K562 (cell line): ENCODE measurements around the gene RIOK3. TPM values are rescaled to one million over a fixed set of nuclear protein-coding genes. Genes with fewer than 3 reads are reported as not detected.

Experiments
- ATAC-seq: fragments of 200-7000 bp; cut with Tn5 transposase; 3 replicates; pipeline ENCODE4 v1.9.1; 2020; ENCODE audit warnings: moderate library complexity
- BruUV-seq: library from RNA; stranded (reverse); fragments of 400-500 nt; replicated peaks from 2 replicates; lab custom pipeline; 2021; lab: Mats Ljungman, UMichigan
- CTCF ChIA-PET: fragments of 300-600 bp; formaldehyde crosslinking; extraction: SDS; loops from one replicate; lab custom pipeline; 2021; ENCODE audit warnings: low intra/inter-chr PET ratio; lab: Yijun Ruan, JAX
- POLR2A ChIA-PET: fragments of 300-600, 350-650 bp; sonication (Branson Sonifier 250); formaldehyde crosslinking; extraction: SDS; loops from one replicate; lab custom pipeline; 2021; ENCODE audit warnings: antibody characterized with exemption, inconsistent platforms; lab: Yijun Ruan, JAX
- DNase-seq, 4 experiments: peaks; one replicate each; pipeline versions ENCODE4 v3.0.0 to v3.0.0-alpha.2; 2011 to 2018; ENCODE audit warnings: low spot score in 3 of 4, mixed read lengths in 3 of 4; ENCODE audit errors: extremely low read depth in 1 of 4
- FAIRE-seq: peaks from 2 replicates; lab custom pipeline; 2011; peaks lifted over from hg19 to GRCh38; lab: Jason Lieb, UNC
- H2AFZ ChIP-seq: 2 replicates; pipeline ENCODE4 v1.6.0; 2011; ENCODE audit warnings: low read depth, low read length, control low read depth, inconsistent platforms
- H3K27ac ChIP-seq: fragments of 200-600 bp; 3 replicates; pipeline ENCODE4 v1.8.0; 2011; ENCODE audit warnings: low read depth, mild to moderate bottlenecking, control low read depth, inconsistent platforms, low read length, moderate library complexity, mixed read lengths; ENCODE audit errors: extremely low read depth
- H3K27me3 ChIP-seq, 2 experiments: fragments of 300-600 bp in 1 of 2; 2 replicates in 1 of 2; 3 replicates in 1 of 2; pipeline versions ENCODE4 v1.6.0 to v1.8.0; 2011; ENCODE audit warnings: inconsistent platforms in 2 of 2, low read length in 2 of 2, mild to moderate bottlenecking in 1 of 2, mixed read lengths in 1 of 2, moderate library complexity in 1 of 2; ENCODE audit not compliant: control insufficient read depth in 2 of 2, insufficient read depth in 2 of 2
- H3K36me3 ChIP-seq: fragments of 300-600 bp; 3 replicates; pipeline ENCODE4 v1.8.0; 2011; ENCODE audit warnings: mild to moderate bottlenecking, low read length, inconsistent platforms; ENCODE audit not compliant: control insufficient read depth, insufficient read depth
- H3K4me1 ChIP-seq, 2 experiments: fragments of 200-600 bp in 1 of 2; replicated peaks in 1 of 2; 2 replicates in 1 of 2; 3 replicates in 1 of 2; pipeline versions ENCODE4 v1.5.1 to v1.8.0; 2011; ENCODE audit warnings: inconsistent platforms in 2 of 2, low read length in 2 of 2, mild to moderate bottlenecking in 1 of 2, mixed read lengths in 1 of 2, moderate library complexity in 1 of 2; ENCODE audit not compliant: control insufficient read depth in 2 of 2, insufficient read depth in 2 of 2
- H3K4me2 ChIP-seq: 2 replicates; pipeline ENCODE4 v1.6.1; 2011; ENCODE audit warnings: low read length, control low read depth, inconsistent platforms, mixed read lengths; ENCODE audit not compliant: insufficient read depth
- H3K4me3 ChIP-seq: fragments of 200-600 bp; sonication (generic), shearing (Covaris generic); 2 replicates; pipeline ENCODE4 v1.5.1; 2016; ENCODE audit warnings: control low read depth, inconsistent platforms
- H3K79me2 ChIP-seq: fragments of 200-600 bp; 3 replicates; pipeline ENCODE4 v1.8.0; 2011; ENCODE audit warnings: low read length, inconsistent platforms; ENCODE audit not compliant: control insufficient read depth, insufficient read depth
- H3K9ac ChIP-seq, 2 experiments: 2 replicates each; pipeline versions ENCODE4 v1.6.0 to v1.6.1; 2011; ENCODE audit warnings: low read depth in 2 of 2, low read length in 2 of 2, control low read depth in 1 of 2, inconsistent platforms in 1 of 2, mild to moderate bottlenecking in 1 of 2, mixed read lengths in 1 of 2; ENCODE audit not compliant: insufficient read depth in 1 of 2
- H3K9me1 ChIP-seq: one replicate; pipeline ENCODE4 v1.6.0; 2011; ENCODE audit warnings: inconsistent platforms, mild to moderate bottlenecking, low read length, moderate library complexity; ENCODE audit not compliant: control insufficient read depth, insufficient read depth
- H3K9me3 ChIP-seq: replicated peaks from 2 replicates; pipeline ENCODE4 v1.5.1; 2011; ENCODE audit warnings: low read depth, low read length, inconsistent platforms; ENCODE audit not compliant: control insufficient read depth, insufficient read depth
- H4K20me1 ChIP-seq: replicated peaks from 2 replicates; pipeline ENCODE4 v1.6.1; 2011; ENCODE audit warnings: low read length, inconsistent platforms, mixed read lengths; ENCODE audit not compliant: control insufficient read depth, insufficient read depth
- BMI1 ChIP-seq: fragments of 150-350 bp; IDR thresholded peaks from 2 replicates; pipeline ENCODE4 v1.6.1; 2014; ENCODE audit warnings: low read length
- C11orf30 ChIP-seq: fragments of 450-650 bp; IDR thresholded peaks from 2 replicates; pipeline ENCODE4 v1.6.1; 2016; ENCODE audit warnings: low read depth, mild to moderate bottlenecking
- EHMT2 ChIP-seq: fragments of 450-650 bp; IDR thresholded peaks from 2 replicates; pipeline ENCODE4 v1.6.1; 2018; ENCODE audit warnings: antibody characterized with exemption
- ELF1 ChIP-seq: fragments of 200-800 bp; sonication (Bioruptor generic); IDR thresholded peaks from 2 replicates; pipeline ENCODE4 v1.6.1; 2016; ENCODE audit warnings: missing genetic modification characterization, missing compliant biosample characterization
- EP300 ChIP-seq: IDR thresholded peaks from 2 replicates; pipeline ENCODE4 v1.6.1; 2012; ENCODE audit warnings: low read length, improper control_type of control experiment
- FOSL1 ChIP-seq: fragments of 200-800 bp; sonication (Bioruptor generic); conservative IDR thresholded peaks from 2 replicates; pipeline ENCODE4 v1.6.1; 2016; ENCODE audit warnings: missing genetic modification characterization, missing compliant biosample characterization
- FOXM1 ChIP-seq, 2 experiments: fragments of 450-650 bp in 1 of 2; sonication (generic) in 1 of 2; formaldehyde crosslinking in 1 of 2; IDR thresholded peaks; 2 replicates each; pipeline versions ENCODE4 v1.6.1 to v1.9.0; 2017 to 2022; ENCODE audit warnings: low read depth in 2 of 2, mild to moderate bottlenecking in 2 of 2, missing genetic modification reagents in 1 of 2, moderate library complexity in 1 of 2
- GTF2A2 ChIP-seq: IDR thresholded peaks from 2 replicates; pipeline ENCODE4 v1.6.1; 2016; ENCODE audit warnings: mild to moderate bottlenecking, missing genetic modification characterization, missing compliant biosample characterization
- MEF2A ChIP-seq: IDR thresholded peaks from 2 replicates; pipeline ENCODE4 v1.6.1; 2011; ENCODE audit warnings: low read depth, mild to moderate bottlenecking, low read length, moderate library complexity; ENCODE audit not compliant: control insufficient read depth
- MNT ChIP-seq, 2 experiments: fragments of 450-650 bp; conservative IDR thresholded peaks; 2 replicates each; pipeline ENCODE4 v1.6.1; 2017; ENCODE audit warnings: mild to moderate bottlenecking in 2 of 2, moderate library complexity in 2 of 2
- MXI1 ChIP-seq: IDR thresholded peaks from 2 replicates; pipeline ENCODE4 v1.6.1; 2011; ENCODE audit warnings: low read depth, mild to moderate bottlenecking, improper control_type of control experiment, low read length
- NCOA4 ChIP-seq: fragments of 450-650 bp; IDR thresholded peaks from 2 replicates; pipeline ENCODE4 v1.6.1; 2018; ENCODE audit warnings: mild to moderate bottlenecking; ENCODE audit not compliant: partially characterized antibody
- NFIC ChIP-seq: fragments of 450-650 bp; IDR thresholded peaks from 2 replicates; pipeline ENCODE4 v1.6.1; 2017; ENCODE audit warnings: mild to moderate bottlenecking, inconsistent platforms
- PHF20 ChIP-seq: fragments of 450-650 bp; IDR thresholded peaks from 2 replicates; pipeline ENCODE4 v1.6.1; 2018; ENCODE audit not compliant: partially characterized antibody
- POLR2H ChIP-seq: IDR thresholded peaks from 2 replicates; pipeline ENCODE4 v1.6.1; 2016; ENCODE audit warnings: missing genetic modification characterization, low read depth, mild to moderate bottlenecking, control low read depth, missing compliant biosample characterization, moderate library complexity
- RFX7 ChIP-seq: fragments of 250-450 bp; sonication (Bioruptor Pico); IDR thresholded peaks from 2 replicates; pipeline ENCODE4 v1.5.1; 2021; ENCODE audit warnings: mild to moderate bottlenecking
- SAFB2 ChIP-seq: fragments of 200-400 bp; formaldehyde crosslinking; IDR thresholded peaks from 2 replicates; pipeline ENCODE4 v1.6.1; 2018; ENCODE audit warnings: borderline replicate concordance, low read length, low read depth, moderate library complexity; ENCODE audit not compliant: severe bottlenecking
- SETDB1 ChIP-seq: IDR thresholded peaks from one replicate; pipeline ENCODE4 v1.6.1; 2012; ENCODE audit warnings: low read length, control low read depth, inconsistent platforms
- TEAD2 ChIP-seq: fragments of 450-650 bp; IDR thresholded peaks from 2 replicates; pipeline ENCODE4 v1.6.1; 2016; ENCODE audit warnings: missing genetic modification characterization, control low read depth, missing compliant biosample characterization
- ZNF354B ChIP-seq: fragments of 250-450 bp; sonication (Bioruptor Pico); IDR thresholded peaks from 2 replicates; pipeline ENCODE4 v1.4.0; 2020
- WGBS: fragments of 100-300 bp; shearing (Covaris generic); methylation state at CpG from one replicate; pipeline ENCODE4 v1.1.6; 2016; ENCODE audit warnings: low coverage, mixed read lengths; ENCODE audit not compliant: insufficient coverage; ENCODE audit errors: missing lambda C conversion rate; 5-methylcytosine and 5-hydroxymethylcytosine counted together
- in situ Hi-C: fragments of 300-500 bp; cut with MboI; formaldehyde crosslinking; loops from 4 replicates; pipeline ENCODE4 v1.15.0; 2018; ENCODE audit warnings: inconsistent platforms, mixed read lengths
- intact Hi-C: fragments of 100-400 bp; cut with micrococcal nuclease; formaldehyde crosslinking; loops from 2 replicates; pipeline ENCODE4 v1.14.2; 2022
- polyA plus RNA-seq, 8 experiments: library from polyadenylated mRNA; depleted of rRNA in 4 of 8; stranded (reverse) in 5 of 8; unstranded in 3 of 8; fragments of >200 nt; fragmentation: Nextera tagmentation in 2 of 8; fragmentation: Illumina TruSeq in 1 of 8; extraction: Ambion mirVana in 2 of 8; extraction: Trizol in 1 of 8; gene quantifications; 2 replicates each; pipeline versions ENCODE4 v1.2.1 to v1.2.3, GENCODE V29; 2011 to 2014; ENCODE audit warnings: inconsistent platforms in 1 of 8, missing spikeins in 1 of 8
- total RNA-seq, 7 experiments: library from RNA; depleted of rRNA in 6 of 7; stranded (reverse); fragments of >200 nt in 6 of 7; fragmentation: Illumina TruSeq in 2 of 7; extraction: Trizol in 2 of 7; gene quantifications; 2 replicates each; pipeline versions ENCODE4 v1.2.1 to v1.2.3, GENCODE V29; 2011 to 2021; ENCODE audit warnings: low replicate concordance in 1 of 7
- TF ChIP-seq, protein P1 (sequence below): fragments of 250-450 bp; sonication (Bioruptor Pico); IDR thresholded peaks from 2 replicates; pipeline ENCODE4 v1.6.1; 2021; ENCODE audit warnings: mild to moderate bottlenecking
- TF ChIP-seq, protein P2 (sequence below), 2 experiments: fragments of 450-650 bp in 1 of 2; sonication (generic) in 1 of 2; formaldehyde crosslinking in 1 of 2; IDR thresholded peaks in 1 of 2; conservative IDR thresholded peaks in 1 of 2; 2 replicates each; pipeline versions ENCODE4 v1.6.1 to v1.8.1; 2016 to 2023; ENCODE audit warnings: mild to moderate bottlenecking in 2 of 2, moderate library complexity in 2 of 2, inconsistent platforms in 1 of 2, missing genetic modification reagents in 1 of 2

The RIOK3 gene
- total and polyA plus RNA-seq, 9 of the 15 experiments (the other 6 are each of a cell fraction or from before 2014, with no cell fraction given) = 21.4 to 89.5 (median 62.9) TPM

DNA sequence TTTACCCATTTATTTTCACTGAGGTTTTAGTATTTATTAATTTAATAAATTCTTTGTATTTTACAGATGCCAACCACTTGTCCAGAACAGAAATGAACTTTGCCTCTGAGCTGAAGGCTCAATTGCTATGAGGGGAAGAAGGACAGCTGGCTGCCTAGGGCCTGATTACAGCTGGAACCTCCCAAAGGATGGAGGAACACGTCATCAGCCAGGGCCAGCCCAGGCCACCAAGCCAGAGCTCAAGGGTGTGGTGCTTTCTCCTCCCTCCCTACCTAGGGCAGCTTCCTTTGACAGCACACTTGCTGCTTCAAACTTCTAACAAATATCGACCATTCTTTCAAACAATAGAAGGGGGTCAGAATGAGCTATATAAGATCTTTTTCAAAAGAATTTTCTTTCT lies 19.7 kb upstream of the RIOK3 start:
- CTCF ChIA-PET = no interaction called here
- intact Hi-C loops = no loop called here
- TF ChIP-seq TEAD2 (tag) = no peak
- peak; percentile 73 for TF ChIP-seq PHF20
- 0 out of 4 replicates have a peak, but pooled peaks of 1 of the 2 experiments have one; percentile 24 for TF ChIP-seq MNT (conservative IDR thresholded peaks at IDR 0.05)
- no peak for TF ChIP-seq EP300
- TF ChIP-seq EHMT2 = no peak
- TF ChIP-seq FOXM1 (IDR thresholded peaks at IDR 0.05; ENCODE audit: low read depth) = no peak
- TF ChIP-seq FOXM1 (CRISPR knock-in tag; IDR thresholded peaks at IDR 0.05; ENCODE audit: low read depth) = no peak
- TF ChIP-seq FOSL1 (tag) = peak; percentile 41; the same call in 1 of the 2 replicates
- no peak for TF ChIP-seq SAFB2
- TF ChIP-seq ZNF354B (CRISPR knock-in tag) = no peak
- no peak for TF ChIP-seq RFX7 (CRISPR knock-in tag)
- TF ChIP-seq SETDB1 = no peak
- TF ChIP-seq POLR2H (tag) = 0 out of 2 replicates have a peak, but pooled peaks have one; percentile 24
- TF ChIP-seq, protein P1, sequence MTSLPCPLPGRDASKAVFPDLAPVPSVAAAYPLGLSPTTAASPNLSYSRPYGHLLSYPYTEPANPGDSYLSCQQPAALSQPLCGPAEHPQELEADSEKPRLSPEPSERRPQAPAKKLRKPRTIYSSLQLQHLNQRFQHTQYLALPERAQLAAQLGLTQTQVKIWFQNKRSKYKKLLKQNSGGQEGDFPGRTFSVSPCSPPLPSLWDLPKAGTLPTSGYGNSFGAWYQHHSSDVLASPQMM (CRISPR knock-in tag) = no peak
- TF ChIP-seq, protein P2, sequence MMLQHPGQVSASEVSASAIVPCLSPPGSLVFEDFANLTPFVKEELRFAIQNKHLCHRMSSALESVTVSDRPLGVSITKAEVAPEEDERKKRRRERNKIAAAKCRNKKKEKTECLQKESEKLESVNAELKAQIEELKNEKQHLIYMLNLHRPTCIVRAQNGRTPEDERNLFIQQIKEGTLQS (IDR thresholded peaks at IDR 0.05) = peak; percentile 42; the same call in 1 of the 2 replicates
- TF ChIP-seq, protein P2 (CRISPR knock-in tag; conservative IDR thresholded peaks at IDR 0.05) = no peak
- no peak for TF ChIP-seq BMI1
- no peak for TF ChIP-seq ELF1
- no peak for TF ChIP-seq MXI1
- TF ChIP-seq C11orf30 = peak; percentile 9; the same call in 1 of the 2 replicates
- no peak for TF ChIP-seq MEF2A
- TF ChIP-seq GTF2A2 = no peak
- no peak for TF ChIP-seq NCOA4
- no peak for TF ChIP-seq NFIC

More for the DNA sequence above, 19.7 kb upstream of the RIOK3 start:
- BruUV-seq = no TSS peak
- Histone ChIP-seq H3K4me1 (peaks cover 7 to 13% of the 10 kb centered on the region in 2 experiments), H4K20me1 (no peaks in the 10 kb centered on the region), H3K36me3 (peaks cover 13% of the 10 kb centered on the region; the same call in 2 of the 3 replicates), H3K9ac (no peak overlapping the region), H3K27me3 (no peaks in the 10 kb centered on the region), H3K4me2 (no peak overlapping the region), H3K79me2 (peaks cover 10% of the 10 kb centered on the region), H3K4me3 (no peak overlapping the region), H2AFZ (peak overlapping the region; percentile 58), H3K9me1 (no peaks in the 10 kb centered on the region), H3K9me3 (no peaks in the 10 kb centered on the region), H3K27ac (peak overlapping the region; percentile 23; the same call in 1 of the 3 replicates)
- DNase-seq (peak; percentile 66 to 86 (median 76)), FAIRE-seq (peak; percentile 91), ATAC-seq (peak; percentile 91)
- in situ Hi-C loops = no loop called here
- POLR2A ChIA-PET = interaction anchor here (0.6 to 1.7 kb wide), 8 partner anchors 9 to 421 kb away, joined by 3 to 6 read pairs (median 4); no protein-coding TSS in a partner anchor
- 0% methylated on average over 2 of the region's 2 CpGs for WGBS
